Suprapubic skin (tissue), 4 donors: ENCODE measurements around the gene S100A10. TPM values are rescaled to one million over a fixed set of nuclear protein-coding genes. Genes with fewer than 3 reads are reported as not detected.

ENCODE experiments used
- DNase-seq, 2 donors: peaks; one replicate each; pipeline ENCODE4 v3.0.0-alpha.2; 2019; ENCODE audit warnings: low spot score in 2 of 2
- H3K27ac ChIP-seq: fragments of 200-600 bp; sonication (generic); one replicate; pipeline ENCODE4 v1.5.1; 2019
- H3K27me3 ChIP-seq: fragments of 200-600 bp; sonication (generic); one replicate; pipeline ENCODE4 v1.5.1; 2019
- H3K36me3 ChIP-seq: fragments of 200-600 bp; sonication (generic); one replicate; pipeline ENCODE4 v1.5.1; 2019
- H3K4me1 ChIP-seq: fragments of 200-600 bp; sonication (generic); one replicate; pipeline ENCODE4 v1.5.1; 2019
- H3K4me3 ChIP-seq: fragments of 200-600 bp; sonication (generic); one replicate; pipeline ENCODE4 v1.5.1; 2019; ENCODE audit warnings: mild to moderate bottlenecking
- H3K9me3 ChIP-seq: fragments of 200-600 bp; sonication (generic); one replicate; pipeline ENCODE4 v1.5.1; 2019
- EP300 ChIP-seq: sonication (generic); formaldehyde crosslinking; IDR thresholded peaks from one replicate; pipeline ENCODE4 v1.6.1; 2017; ENCODE audit warnings: antibody characterized with exemption
- POLR2A ChIP-seq, 2 donors: fragments of 450-650 bp; IDR thresholded peaks; one replicate each; pipeline ENCODE4 v1.6.1; 2017; ENCODE audit warnings: antibody characterized with exemption in 2 of 2, mild to moderate bottlenecking in 2 of 2, moderate library complexity in 2 of 2
- POLR2AphosphoS5 ChIP-seq, 3 donors: sonication (generic); formaldehyde crosslinking; IDR thresholded peaks; one replicate each; pipeline ENCODE4 v1.6.1; 2017; ENCODE audit warnings: antibody characterized with exemption in 3 of 3
- WGBS: methylation state at CpG from one replicate; pipeline ENCODE4 v1.1.5; 2018; 5-methylcytosine and 5-hydroxymethylcytosine counted together
- total RNA-seq, 4 donors: library from RNA; depleted of rRNA; stranded (reverse); fragments of >200 nt; gene quantifications; one replicate each; pipeline ENCODE4 v1.1.0, GENCODE V29; 2016
- TF ChIP-seq, protein P1 (sequence below), 2 donors: fragments of 200-600 bp in 1 of 2; fragments of 450-650 bp in 1 of 2; sonication (generic) in 1 of 2; IDR thresholded peaks; one replicate each; pipeline ENCODE4 v1.5.1; 2016 to 2019; ENCODE audit warnings: antibody characterized with exemption in 2 of 2, mild to moderate bottlenecking in 1 of 2, moderate library complexity in 1 of 2

Gene S100A10
- total RNA-seq, 4 donors from 2014 or later, result 109 to 247 (median 171) TPM

- TF ChIP-seq, protein P1, sequence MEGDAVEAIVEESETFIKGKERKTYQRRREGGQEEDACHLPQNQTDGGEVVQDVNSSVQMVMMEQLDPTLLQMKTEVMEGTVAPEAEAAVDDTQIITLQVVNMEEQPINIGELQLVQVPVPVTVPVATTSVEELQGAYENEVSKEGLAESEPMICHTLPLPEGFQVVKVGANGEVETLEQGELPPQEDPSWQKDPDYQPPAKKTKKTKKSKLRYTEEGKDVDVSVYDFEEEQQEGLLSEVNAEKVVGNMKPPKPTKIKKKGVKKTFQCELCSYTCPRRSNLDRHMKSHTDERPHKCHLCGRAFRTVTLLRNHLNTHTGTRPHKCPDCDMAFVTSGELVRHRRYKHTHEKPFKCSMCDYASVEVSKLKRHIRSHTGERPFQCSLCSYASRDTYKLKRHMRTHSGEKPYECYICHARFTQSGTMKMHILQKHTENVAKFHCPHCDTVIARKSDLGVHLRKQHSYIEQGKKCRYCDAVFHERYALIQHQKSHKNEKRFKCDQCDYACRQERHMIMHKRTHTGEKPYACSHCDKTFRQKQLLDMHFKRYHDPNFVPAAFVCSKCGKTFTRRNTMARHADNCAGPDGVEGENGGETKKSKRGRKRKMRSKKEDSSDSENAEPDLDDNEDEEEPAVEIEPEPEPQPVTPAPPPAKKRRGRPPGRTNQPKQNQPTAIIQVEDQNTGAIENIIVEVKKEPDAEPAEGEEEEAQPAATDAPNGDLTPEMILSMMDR (IDR thresholded peaks at IDR 0.05), result no peak
- TF ChIP-seq POLR2A (IDR thresholded peaks at IDR 0.05) (no peak), EP300 (no peak), POLR2AphosphoS5 (IDR thresholded peaks at IDR 0.05) (no peak)
- Histone ChIP-seq H3K4me3 (no peak overlapping the region), H3K4me1 (peaks cover 54% of the 10 kb centered on the region), H3K36me3 (no peaks in the 10 kb centered on the region), H3K9me3 (no peaks in the 10 kb centered on the region), H3K27ac (no peak overlapping the region), H3K27me3 (no peaks in the 10 kb centered on the region)
- 70% methylated on average over 3 of the region's 3 CpGs for WGBS
- no peak for DNase-seq
These were observed 24.8 kb downstream of the S100A10 start for GRCh38 chr1:151968791-151969399.

DNA sequence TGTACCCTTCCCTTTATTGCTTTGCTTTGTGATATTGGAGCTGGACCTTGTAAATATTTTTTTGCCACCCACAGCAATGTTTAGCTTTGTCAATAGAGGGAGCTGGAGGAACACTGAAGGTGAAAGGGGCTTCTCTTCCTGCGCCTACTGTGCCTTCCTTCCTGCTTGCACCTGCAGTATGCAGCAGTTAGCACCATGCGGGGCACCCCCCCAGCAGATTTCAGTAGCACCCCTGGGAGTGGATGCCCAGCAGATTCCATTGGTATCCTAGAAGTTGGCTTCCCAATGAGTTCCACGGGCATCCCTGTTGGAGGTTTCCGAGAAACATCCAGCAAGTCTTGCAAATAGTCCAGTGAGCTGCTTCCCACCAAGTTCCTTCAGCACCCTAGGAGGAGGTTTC lies 25.6 kb downstream of the S100A10 start:
- TF ChIP-seq, protein P1 (IDR thresholded peaks at IDR 0.05), result peak; percentile 34 to 54
- TF ChIP-seq POLR2A (IDR thresholded peaks at IDR 0.05), result no peak
- H3K36me3 ChIP-seq, result no peaks in the 10 kb centered on the region
- H3K4me3 ChIP-seq, result no peak overlapping the region
- H3K9me3 ChIP-seq, result no peaks in the 10 kb centered on the region
- WGBS, result 36% methylated on average over 4 of the region's 4 CpGs
- H3K4me1 ChIP-seq, result peaks cover 49% of the 10 kb centered on the region
- H3K27ac ChIP-seq, result no peak overlapping the region
- H3K27me3 ChIP-seq, result no peaks in the 10 kb centered on the region
- peak in 1 of 2 donors; percentile 58 for DNase-seq

DNA sequence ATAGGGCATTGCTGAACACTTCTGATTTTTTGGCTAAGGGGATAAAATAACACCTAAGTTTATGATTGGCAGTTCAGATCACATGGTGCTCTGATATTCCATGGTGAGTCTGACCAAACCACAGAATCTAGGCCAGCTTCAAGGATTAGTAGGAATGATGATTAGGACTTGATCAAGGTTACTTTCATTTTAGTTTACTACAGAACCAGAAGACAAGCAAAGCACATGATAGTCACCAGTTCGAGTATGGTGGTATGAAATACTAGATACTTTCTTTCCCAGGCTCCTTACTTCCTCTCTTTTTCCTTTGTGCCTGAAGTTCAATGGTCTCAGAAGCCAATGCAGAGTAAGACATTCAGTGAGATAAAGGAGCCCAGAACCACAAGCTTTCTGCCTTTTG lies 26.6 kb downstream of the S100A10 start:
- no peaks in the 10 kb centered on the region for H3K36me3 ChIP-seq
- TF ChIP-seq EP300, result no peak
- H3K27ac ChIP-seq, result no peak overlapping the region
- peaks cover 43% of the 10 kb centered on the region for H3K4me1 ChIP-seq
- DNase-seq, result no peak
- no peak overlapping the region for H3K4me3 ChIP-seq
- H3K27me3 ChIP-seq, result no peaks in the 10 kb centered on the region
- WGBS, result 80% methylated on average over 1 of the region's 1 CpG
- no peaks in the 10 kb centered on the region for H3K9me3 ChIP-seq

DNA sequence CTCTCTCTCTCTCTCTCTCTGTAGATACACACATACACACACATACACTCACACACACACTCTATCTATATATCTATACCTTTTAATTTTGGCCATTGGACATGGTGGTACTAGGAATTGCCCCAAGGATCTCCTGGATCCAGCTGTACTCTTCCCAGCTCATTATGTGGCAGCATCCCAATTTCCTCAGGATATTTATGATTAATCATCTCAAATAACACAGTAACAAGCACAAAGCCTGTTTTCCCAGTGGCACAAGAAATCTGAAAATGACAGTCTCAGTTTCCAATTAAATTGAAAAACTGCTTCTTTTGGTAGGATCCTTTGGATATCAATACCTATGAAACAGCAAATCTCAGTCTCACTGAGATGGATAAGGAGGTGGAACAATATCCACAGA lies 27.6 kb downstream of the S100A10 start:
- DNase-seq, result no peak
- Histone ChIP-seq H3K27ac (no peak overlapping the region), H3K27me3 (no peaks in the 10 kb centered on the region), H3K4me3 (no peak overlapping the region), H3K4me1 (peaks cover 50% of the 10 kb centered on the region), H3K9me3 (no peaks in the 10 kb centered on the region), H3K36me3 (no peaks in the 10 kb centered on the region)
- TF ChIP-seq POLR2A (IDR thresholded peaks at IDR 0.05) (no peak), POLR2AphosphoS5 (IDR thresholded peaks at IDR 0.05) (no peak), EP300 (no peak)
- TF ChIP-seq, protein P1 (IDR thresholded peaks at IDR 0.05), result no peak

GRCh38 chr1:151964510-151964909 lies 29.1 kb downstream of the S100A10 start:
- 64% methylated on average over 2 of the region's 2 CpGs for WGBS
- Histone ChIP-seq H3K27ac (no peak overlapping the region), H3K4me3 (no peak overlapping the region), H3K36me3 (no peaks in the 10 kb centered on the region), H3K4me1 (peaks cover 37% of the 10 kb centered on the region), H3K27me3 (no peaks in the 10 kb centered on the region), H3K9me3 (no peaks in the 10 kb centered on the region)
- DNase-seq, result no peak
- TF ChIP-seq POLR2A (IDR thresholded peaks at IDR 0.05) (no peak), POLR2AphosphoS5 (IDR thresholded peaks at IDR 0.05) (no peak), EP300 (no peak)
- TF ChIP-seq, protein P1 (IDR thresholded peaks at IDR 0.05), result no peak

DNA sequence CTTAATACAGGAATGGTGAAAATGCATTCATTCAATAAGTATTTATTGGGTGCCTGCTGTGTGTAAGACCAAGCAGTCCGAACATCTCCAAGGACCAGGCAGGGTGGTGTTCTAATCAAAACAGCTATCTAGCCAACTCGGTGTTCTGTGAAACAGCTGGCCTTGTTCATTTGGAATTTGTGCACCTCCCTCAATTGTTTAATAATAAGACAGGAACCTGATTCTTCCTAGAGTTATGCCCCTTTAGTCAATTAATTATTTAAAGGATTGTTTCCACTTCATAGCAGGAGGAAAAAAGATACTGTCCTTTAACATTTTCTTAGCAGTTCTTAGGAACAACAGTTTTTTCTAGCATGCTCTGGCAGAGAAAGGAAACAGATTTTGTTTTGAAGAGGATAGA lies 30.4 kb downstream of the S100A10 start:
- 39% methylated on average over 2 of the region's 2 CpGs for WGBS
- H3K36me3 ChIP-seq, result no peaks in the 10 kb centered on the region
- no peak overlapping the region for H3K4me3 ChIP-seq
- H3K9me3 ChIP-seq, result no peaks in the 10 kb centered on the region
- H3K27me3 ChIP-seq, result no peaks in the 10 kb centered on the region
- H3K27ac ChIP-seq, result no peak overlapping the region
- TF ChIP-seq POLR2AphosphoS5 (IDR thresholded peaks at IDR 0.05), result no peak
- TF ChIP-seq, protein P1 (IDR thresholded peaks at IDR 0.05), result no peak
- TF ChIP-seq POLR2A (IDR thresholded peaks at IDR 0.05), result no peak
- no peak for TF ChIP-seq EP300
- DNase-seq, result no peak
- H3K4me1 ChIP-seq, result peaks cover 26% of the 10 kb centered on the region
